IMR-90 (cell line): Measurements from ENCODE around the gene TMBIM1. TPM values are rescaled to one million over a fixed set of nuclear protein-coding genes. Genes with fewer than 3 reads are reported as not detected.

ENCODE experiments used
- ATAC-seq: fragments of 200-7000 bp; cut with Tn5 transposase; 2 replicates; pipeline ENCODE4 v1.9.1; 2020; ENCODE audit warnings: low read depth, mild to moderate bottlenecking, moderate library complexity
- BruUV-seq: library from RNA; stranded (reverse); fragments of 400-500 nt; replicated peaks from 2 replicates; lab custom pipeline; 2021; lab: Mats Ljungman, UMichigan
- CTCF ChIA-PET: fragments of 300-600 bp; formaldehyde crosslinking; extraction: SDS; loops from one replicate; lab custom pipeline; 2021; ENCODE audit warnings: antibody characterized with exemption; lab: Yijun Ruan, JAX
- POLR2A ChIA-PET: fragments of 300-600 bp; sonication (Branson Sonifier 250); formaldehyde crosslinking; loops from one replicate; lab custom pipeline; 2022; ENCODE audit warnings: antibody characterized with exemption; ENCODE audit not compliant: unreplicated experiment; lab: Charles Lee
- DNase-seq: peaks from one replicate; pipeline ENCODE4 v3.0.0; 2013
- H2AFZ ChIP-seq: replicated peaks from 2 replicates; pipeline ENCODE3; 2013; ENCODE audit warnings: low read length, mild to moderate bottlenecking; ENCODE audit not compliant: poor library complexity
- H2AK5ac ChIP-seq: 2 replicates; pipeline ENCODE4 v1.6.1; 2013; ENCODE audit warnings: low read depth, low read length, inconsistent platforms
- H2AK9ac ChIP-seq: replicated peaks from 2 replicates; pipeline ENCODE3; 2013; ENCODE audit warnings: mild to moderate bottlenecking, low read depth, low read length, moderate library complexity; ENCODE audit not compliant: poor library complexity
- H2BK120ac ChIP-seq: 2 replicates; pipeline ENCODE4 v1.6.1; 2013; ENCODE audit warnings: low read depth, low read length, inconsistent platforms
- H2BK15ac ChIP-seq: 3 replicates; pipeline ENCODE4 v1.6.1; 2013; ENCODE audit warnings: low read depth, low read length, inconsistent platforms
- H2BK20ac ChIP-seq: 2 replicates; pipeline ENCODE4 v1.6.1; 2013; ENCODE audit warnings: low read depth, mild to moderate bottlenecking, inconsistent platforms, low read length, moderate library complexity
- H2BK5ac ChIP-seq: 2 replicates; pipeline ENCODE4 v1.6.1; 2013; ENCODE audit warnings: mild to moderate bottlenecking, low read depth, low read length, inconsistent platforms; ENCODE audit not compliant: poor library complexity, severe bottlenecking
- H3K14ac ChIP-seq: replicated peaks from 2 replicates; pipeline ENCODE4 v1.6.1; 2013; ENCODE audit warnings: low read depth, low read length, inconsistent platforms
- H3K18ac ChIP-seq: 2 replicates; pipeline ENCODE4 v1.6.1; 2013; ENCODE audit warnings: low read depth, low read length, control low read depth
- H3K23ac ChIP-seq: 2 replicates; pipeline ENCODE4 v1.6.1; 2013; ENCODE audit warnings: low read depth, low read length, inconsistent platforms
- H3K27ac ChIP-seq: 2 replicates; pipeline ENCODE4 v1.5.1; 2013; ENCODE audit warnings: mild to moderate bottlenecking, control low read depth, low read length; ENCODE audit not compliant: insufficient read depth
- H3K27me3 ChIP-seq: 2 replicates; pipeline ENCODE4 v1.6.1; 2013; ENCODE audit warnings: low read length; ENCODE audit not compliant: control insufficient read depth, insufficient read depth
- H3K36me3 ChIP-seq: 2 replicates; pipeline ENCODE4 v1.6.1; 2013; ENCODE audit warnings: low read length, mixed read lengths; ENCODE audit not compliant: control insufficient read depth, insufficient read depth
- H3K4ac ChIP-seq: 2 replicates; pipeline ENCODE4 v1.6.1; 2013; ENCODE audit warnings: low read depth, low read length, inconsistent platforms
- H3K4me1 ChIP-seq: 2 replicates; pipeline ENCODE4 v1.6.1; 2013; ENCODE audit warnings: low read length, mixed read lengths; ENCODE audit not compliant: control insufficient read depth, insufficient read depth
- H3K4me2 ChIP-seq: 2 replicates; pipeline ENCODE4 v1.6.1; 2013; ENCODE audit warnings: low read depth, mild to moderate bottlenecking, control low read depth, low read length, moderate library complexity
- H3K4me3 ChIP-seq: 2 replicates; pipeline ENCODE4 v1.5.1; 2013; ENCODE audit warnings: low read depth, mild to moderate bottlenecking, control low read depth, low read length, moderate library complexity; ENCODE audit not compliant: insufficient read depth
- H3K56ac ChIP-seq: 2 replicates; pipeline ENCODE4 v1.6.1; 2013; ENCODE audit warnings: low read length, inconsistent platforms; ENCODE audit not compliant: insufficient read depth; ENCODE audit errors: extremely low read depth
- H3K79me1 ChIP-seq, 2 experiments: 2 replicates each; pipeline ENCODE4 v1.6.1; 2013; ENCODE audit warnings: low read length in 2 of 2, inconsistent platforms in 1 of 2, low read depth in 1 of 2
- H3K9ac ChIP-seq: 2 replicates; pipeline ENCODE4 v1.6.1; 2013; ENCODE audit warnings: low read depth, low read length, control low read depth
- H3K9me1 ChIP-seq: 2 replicates; pipeline ENCODE4 v1.6.1; 2013; ENCODE audit warnings: low read length, inconsistent platforms; ENCODE audit not compliant: insufficient read depth
- H3K9me3 ChIP-seq: 2 replicates; pipeline ENCODE4 v1.6.1; 2013; ENCODE audit warnings: low read length; ENCODE audit not compliant: control insufficient read depth, insufficient read depth
- H4K20me1 ChIP-seq: 2 replicates; pipeline ENCODE4 v1.6.1; 2013; ENCODE audit warnings: low read length, inconsistent platforms; ENCODE audit not compliant: insufficient read depth
- H4K5ac ChIP-seq: 2 replicates; pipeline ENCODE4 v1.6.1; 2013; ENCODE audit warnings: mild to moderate bottlenecking, low read depth, low read length, control low read depth
- H4K8ac ChIP-seq, 2 experiments: 2 replicates each; pipeline ENCODE4 v1.6.1; 2013; ENCODE audit warnings: low read depth in 2 of 2, low read length in 2 of 2, control low read depth in 1 of 2, inconsistent platforms in 1 of 2
- H4K91ac ChIP-seq: 2 replicates; pipeline ENCODE4 v1.6.1; 2013; ENCODE audit warnings: low read depth, low read length, inconsistent platforms; ENCODE audit not compliant: insufficient read depth
- CEBPB ChIP-seq: IDR thresholded peaks from 2 replicates; pipeline ENCODE4 v1.6.1; 2012; ENCODE audit warnings: low read depth, low read length, improper control_type of control experiment
- CHD1 ChIP-seq: IDR thresholded peaks from 2 replicates; pipeline ENCODE4 v1.6.1; 2012; ENCODE audit warnings: low read depth, low read length, improper control_type of control experiment
- ELK1 ChIP-seq: fragments of 150-350 bp; IDR thresholded peaks from 2 replicates; pipeline ENCODE4 v1.6.1; 2016; ENCODE audit warnings: low read depth, mild to moderate bottlenecking, low read length, moderate library complexity, borderline replicate concordance
- MAZ ChIP-seq: IDR thresholded peaks from 2 replicates; pipeline ENCODE4 v1.6.1; 2012; ENCODE audit warnings: low read depth, mild to moderate bottlenecking, low read length, improper control_type of control experiment, moderate library complexity, borderline replicate concordance
- WGBS, 2 experiments: methylation state at CpG; one replicate each; pipeline versions ENCODE4 v1.1.5 to v1.1.7; 2013; ENCODE audit warnings: missing lambda C conversion rate in 2 of 2; ENCODE audit not compliant: insufficient read length in 1 of 2; ENCODE audit errors: extremely low coverage in 2 of 2; 5-methylcytosine and 5-hydroxymethylcytosine counted together
- dilution Hi-C: fragments of 300-500 bp; cut with HindIII; formaldehyde crosslinking; loops from one replicate; pipeline ENCODE4 v1.14.3; 2018; ENCODE audit warnings: low sequenced_read_pairs; ENCODE audit not compliant: unreplicated experiment
- in situ Hi-C: fragments of 300-500 bp; cut with MboI; formaldehyde crosslinking; loops from 3 replicates; pipeline ENCODE4 v1.14.3; 2019; ENCODE audit warnings: low sequenced_read_pairs, inconsistent platforms, mixed read lengths
- intact Hi-C: fragments of 100-400 bp; cut with micrococcal nuclease; formaldehyde crosslinking; loops from 2 replicates; pipeline ENCODE4 v1.10.0; 2022
- polyA plus RNA-seq, 3 experiments: library from polyadenylated mRNA; depleted of rRNA; stranded (reverse); fragments of >200 nt; gene quantifications; 2 replicates each; pipeline ENCODE4 v1.2.3, GENCODE V29; 2012; ENCODE audit warnings: low replicate concordance in 1 of 3
- total RNA-seq: library from RNA; depleted of rRNA; stranded (reverse); fragments of >200 nt; gene quantifications from 2 replicates; pipeline ENCODE4 v1.2.3, GENCODE V29; 2012

TMBIM1 gene
- total and polyA plus RNA-seq, 2 of the 4 experiments (the other 2 are of a cell fraction), result 84.6 to 102 TPM

- no peak overlapping the region for H2BK20ac ChIP-seq
- no peak overlapping the region for H2AFZ ChIP-seq
- H3K4ac ChIP-seq, result no peak overlapping the region
- H3K9me1 ChIP-seq, result no peaks in the 10 kb centered on the region; the same call in 1 of the 2 replicates
- no peak overlapping the region for H3K4me2 ChIP-seq
- H3K4me3 ChIP-seq, result no peak overlapping the region
- H3K14ac ChIP-seq, result no peak overlapping the region
- dilution Hi-C loops, result no loop called here
- H2BK120ac ChIP-seq, result no peak overlapping the region
- H3K27ac ChIP-seq, result no peak overlapping the region
- peaks cover 3% of the 10 kb centered on the region in 2 experiments; a peak in 2 of 4 replicates for H3K79me1 ChIP-seq
- no peak overlapping the region for H2AK9ac ChIP-seq
- no peak overlapping the region for H4K8ac ChIP-seq
- no peak overlapping the region for H4K5ac ChIP-seq
- H3K4me1 ChIP-seq, result peaks cover 12% of the 10 kb centered on the region
- BruUV-seq, result no TSS peak
- H2BK5ac ChIP-seq, result no peak overlapping the region
- no peak overlapping the region for H2AK5ac ChIP-seq
- ATAC-seq, result no peak
- no peak for DNase-seq
- H4K20me1 ChIP-seq, result peaks cover 3% of the 10 kb centered on the region; the same call in 1 of the 2 replicates
- H4K91ac ChIP-seq, result no peak overlapping the region
- in situ Hi-C loops, result no loop called here
- peaks cover 37% of the 10 kb centered on the region for H3K36me3 ChIP-seq
- H3K18ac ChIP-seq, result no peak overlapping the region
- WGBS, 2 experiments, result no CpG with 5 or more reads among the region's 6 CpGs
- CTCF ChIA-PET, result no interaction called here
- TF ChIP-seq CEBPB, result no peak
- TF ChIP-seq ELK1, result no peak
- TF ChIP-seq CHD1, result no peak
- no peak for TF ChIP-seq MAZ
- no peak overlapping the region for H3K56ac ChIP-seq
- POLR2A ChIA-PET, result no interaction called here
- H2BK15ac ChIP-seq, result no peak overlapping the region
- no peak overlapping the region for H3K9ac ChIP-seq
- H3K23ac ChIP-seq, result no peak overlapping the region
- H3K9me3 ChIP-seq, result no peaks in the 10 kb centered on the region
- intact Hi-C loops, result no loop called here
- H3K27me3 ChIP-seq, result no peaks in the 10 kb centered on the region
Observed at GRCh38 chr2:218262237-218262600, 30.1 kb downstream of the TMBIM1 start.
